HCT116 (cell line): Measurements from ENCODE around the gene R3HDML. TPM values are rescaled to one million over a fixed set of nuclear protein-coding genes. Genes with fewer than 3 reads are reported as not detected.

Source experiments
- ATAC-seq: fragments of 200-7000 bp; cut with Tn5 transposase; 2 replicates; pipeline ENCODE4 v1.9.1; 2020; ENCODE audit warnings: mild to moderate bottlenecking, moderate library complexity
- BruUV-seq: library from RNA; stranded (reverse); fragments of 400-500 nt; replicated peaks from 2 replicates; lab custom pipeline; 2021; lab: Mats Ljungman, UMichigan
- CTCF ChIA-PET: fragments of 300-600 bp; sonication (Branson Sonifier 250); formaldehyde crosslinking; loops from one replicate; lab custom pipeline; 2021; ENCODE audit warnings: antibody characterized with exemption; lab: Charles Lee
- POLR2A ChIA-PET: fragments of 300-600, 350-600 bp; sonication (Branson Sonifier 250); formaldehyde crosslinking; loops from one replicate; lab custom pipeline; 2021; ENCODE audit warnings: antibody characterized with exemption; lab: Charles Lee
- RAD21 ChIA-PET, 2 experiments: fragments of 300-600 bp; sonication (Branson Sonifier 250); formaldehyde crosslinking; loops; one replicate each; lab custom pipeline; 2023; ENCODE audit warnings: low total read pairs in 2 of 2; ENCODE audit not compliant: uncharacterized antibody in 2 of 2, unreplicated experiment in 2 of 2, low non-redundant PET in 1 of 2; lab: Charles Lee
- DNase-seq: peaks from one replicate; pipeline ENCODE4 v3.0.0-alpha.2; 2010; ENCODE audit warnings: low read depth, low spot score
- H2AFZ ChIP-seq: fragments of 200-600 bp; shearing (Covaris generic), sonication (generic); 2 replicates; pipeline ENCODE4 v1.6.1; 2017; ENCODE audit warnings: low read depth, mixed run types, mixed read lengths, antibody characterized with exemption, low read length; ENCODE audit not compliant: poor library complexity, severe bottlenecking
- H3K27ac ChIP-seq: 2 replicates; pipeline ENCODE4 v1.5.1; 2012; ENCODE audit warnings: low read depth, low read length
- H3K27me3 ChIP-seq: fragments of 200-600 bp; sonication (generic); 2 replicates; pipeline ENCODE4 v1.6.1; 2016; ENCODE audit warnings: mixed run types, low read length, mixed read lengths; ENCODE audit not compliant: insufficient read depth
- H3K36me3 ChIP-seq, 2 experiments: fragments of 200-500 bp in 1 of 2; fragments of 200-600 bp in 1 of 2; sonication (Bioruptor generic) in 1 of 2; sonication (generic) in 1 of 2; 2 replicates each; pipeline versions ENCODE4 v1.5.1 to v1.6.1; 2014 to 2016; ENCODE audit warnings: low read length in 2 of 2, inconsistent platforms in 1 of 2, mixed read lengths in 1 of 2, mixed run types in 1 of 2; ENCODE audit not compliant: insufficient read depth in 2 of 2, control insufficient read depth in 1 of 2
- H3K4me1 ChIP-seq, 2 experiments: fragments of 200-600 bp in 1 of 2; sonication (generic) in 1 of 2; 2 replicates each; pipeline versions ENCODE4 v1.5.1 to v1.6.1; 2012 to 2017; ENCODE audit warnings: low read length in 2 of 2, inconsistent platforms in 1 of 2, mild to moderate bottlenecking in 1 of 2, mixed read lengths in 1 of 2, mixed run types in 1 of 2, moderate library complexity in 1 of 2; ENCODE audit not compliant: insufficient read depth in 2 of 2, control insufficient read depth in 1 of 2
- H3K4me2 ChIP-seq: fragments of 200-600 bp; sonication (generic); 2 replicates; pipeline ENCODE4 v1.6.1; 2017; ENCODE audit warnings: mixed run types, low read length, mixed read lengths
- H3K4me3 ChIP-seq, 2 experiments: fragments of 200-600 bp in 1 of 2; sonication (generic) in 1 of 2; replicated peaks in 1 of 2; 2 replicates each; pipeline ENCODE4 v1.5.1; 2011 to 2016; ENCODE audit warnings: low read length in 2 of 2, control low read depth in 1 of 2, low read depth in 1 of 2, mild to moderate bottlenecking in 1 of 2, mixed read lengths in 1 of 2, mixed run types in 1 of 2
- H3K79me2 ChIP-seq: fragments of 200-600 bp; sonication (generic); 2 replicates; pipeline ENCODE4 v1.6.1; 2017; ENCODE audit warnings: mild to moderate bottlenecking, mixed run types, low read length, moderate library complexity, mixed read lengths; ENCODE audit not compliant: insufficient read depth
- H3K9ac ChIP-seq: fragments of 200-600 bp; sonication (generic); 2 replicates; pipeline ENCODE4 v1.6.1; 2016; ENCODE audit warnings: low read length, mixed read lengths
- H3K9me2 ChIP-seq: fragments of 200-600 bp; sonication (generic), shearing (Covaris generic); 2 replicates; pipeline ENCODE4 v1.6.1; 2017; ENCODE audit warnings: mixed run types, mild to moderate bottlenecking, moderate library complexity; ENCODE audit not compliant: insufficient read depth
- H3K9me3 ChIP-seq, 2 experiments: fragments of 200-500 bp in 1 of 2; fragments of 200-600 bp in 1 of 2; sonication (Bioruptor generic) in 1 of 2; sonication (generic) in 1 of 2; 2 replicates each; pipeline ENCODE4 v1.6.1; 2014 to 2017; ENCODE audit warnings: low read length in 2 of 2, mixed read lengths in 2 of 2, inconsistent platforms in 1 of 2, low read depth in 1 of 2, mild to moderate bottlenecking in 1 of 2, mixed run types in 1 of 2, moderate library complexity in 1 of 2; ENCODE audit not compliant: control insufficient read depth in 1 of 2, insufficient read depth in 1 of 2
- H4K20me1 ChIP-seq: fragments of 200-600 bp; sonication (generic), shearing (Covaris generic); 2 replicates; pipeline ENCODE4 v1.6.1; 2017; ENCODE audit warnings: mixed run types, mild to moderate bottlenecking, moderate library complexity; ENCODE audit not compliant: insufficient read depth
- CBX3 ChIP-seq: IDR thresholded peaks from 2 replicates; pipeline ENCODE4 v1.6.1; 2012; ENCODE audit warnings: low read depth
- EGR1 ChIP-seq: IDR thresholded peaks from 2 replicates; pipeline ENCODE4 v1.6.1; 2012; ENCODE audit warnings: low read depth
- EZH2phosphoT487 ChIP-seq: fragments of 200-600 bp; IDR thresholded peaks from 2 replicates; pipeline ENCODE4 v1.6.1; 2018; ENCODE audit warnings: antibody characterized with exemption, borderline replicate concordance
- FOSL1 ChIP-seq: IDR thresholded peaks from 2 replicates; pipeline ENCODE4 v1.6.1; 2012; ENCODE audit warnings: low read depth
- JUND ChIP-seq: IDR thresholded peaks from 2 replicates; pipeline ENCODE4 v1.6.1; 2012
- RAD21 ChIP-seq: IDR thresholded peaks from 2 replicates; pipeline ENCODE4 v1.6.1; 2012; ENCODE audit warnings: low read depth, mild to moderate bottlenecking
- SP1 ChIP-seq: IDR thresholded peaks from 2 replicates; pipeline ENCODE4 v1.6.1; 2012; ENCODE audit warnings: low read depth
- YY1 ChIP-seq: IDR thresholded peaks from 2 replicates; pipeline ENCODE4 v1.6.1; 2011; ENCODE audit warnings: low read length, low read depth, moderate library complexity, mild to moderate bottlenecking; ENCODE audit not compliant: insufficient replicate concordance; ENCODE audit errors: extremely low read depth
- ZNF274 ChIP-seq: fragments of 200-500 bp; sonication (Bioruptor generic); IDR thresholded peaks from 2 replicates; pipeline ENCODE4 v1.6.1; 2014; ENCODE audit warnings: mild to moderate bottlenecking, low read depth, low read length, inconsistent platforms
- intact Hi-C: fragments of 100-400 bp; cut with micrococcal nuclease; formaldehyde crosslinking; loops from 2 replicates; pipeline ENCODE4 v1.10.0; 2022
- total RNA-seq: library from RNA; stranded (reverse); gene quantifications from one replicate; pipeline ENCODE4 v1.2.1, GENCODE V29; 2021; ENCODE audit not compliant: unreplicated experiment
- TF ChIP-seq, protein P1 (sequence below): IDR thresholded peaks from 2 replicates; pipeline ENCODE4 v1.6.1; 2012
- TF ChIP-seq, protein P2 (sequence below): IDR thresholded peaks from 2 replicates; pipeline ENCODE4 v1.6.1; 2012; ENCODE audit warnings: low read depth

The R3HDML gene
- total RNA-seq, 1 experiment from 2014 or later, result not detected

DNA sequence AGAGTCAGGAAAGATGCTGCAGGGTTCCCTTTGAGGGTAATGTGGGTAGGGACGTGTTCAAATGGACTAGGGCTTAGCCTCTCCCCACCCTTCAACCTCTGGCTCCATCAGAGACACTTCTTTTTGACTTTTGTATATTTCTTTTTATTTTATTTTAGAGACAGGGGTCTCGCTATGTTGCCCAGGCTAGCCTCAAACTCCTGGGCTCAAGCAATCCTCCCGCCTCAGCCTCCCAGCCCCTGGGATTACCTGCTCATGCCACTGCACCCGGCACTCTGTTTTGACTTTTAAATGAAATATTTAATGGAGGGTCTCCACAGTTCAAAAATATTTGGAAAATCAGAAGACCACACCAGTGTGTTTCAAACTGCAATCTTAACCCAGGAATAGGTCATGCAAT is 27.2 kb downstream of the R3HDML start:
- POLR2A ChIA-PET, result no interaction called here

More for the DNA sequence above, 27.2 kb downstream of the R3HDML start:
- H3K4me1 ChIP-seq, result no peaks in the 10 kb centered on the region
- ChIA-PET CTCF (no interaction called here), RAD21 (no interaction called here)
- H3K4me2 ChIP-seq, result no peak overlapping the region
- TF ChIP-seq SP1, result no peak
- no peak for TF ChIP-seq CBX3
- TF ChIP-seq EZH2phosphoT487, result no peak
- no peak for TF ChIP-seq ZNF274
- TF ChIP-seq EGR1, result no peak
- TF ChIP-seq, protein P1, sequence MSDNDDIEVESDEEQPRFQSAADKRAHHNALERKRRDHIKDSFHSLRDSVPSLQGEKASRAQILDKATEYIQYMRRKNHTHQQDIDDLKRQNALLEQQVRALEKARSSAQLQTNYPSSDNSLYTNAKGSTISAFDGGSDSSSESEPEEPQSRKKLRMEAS, result no peak
- TF ChIP-seq, protein P2, sequence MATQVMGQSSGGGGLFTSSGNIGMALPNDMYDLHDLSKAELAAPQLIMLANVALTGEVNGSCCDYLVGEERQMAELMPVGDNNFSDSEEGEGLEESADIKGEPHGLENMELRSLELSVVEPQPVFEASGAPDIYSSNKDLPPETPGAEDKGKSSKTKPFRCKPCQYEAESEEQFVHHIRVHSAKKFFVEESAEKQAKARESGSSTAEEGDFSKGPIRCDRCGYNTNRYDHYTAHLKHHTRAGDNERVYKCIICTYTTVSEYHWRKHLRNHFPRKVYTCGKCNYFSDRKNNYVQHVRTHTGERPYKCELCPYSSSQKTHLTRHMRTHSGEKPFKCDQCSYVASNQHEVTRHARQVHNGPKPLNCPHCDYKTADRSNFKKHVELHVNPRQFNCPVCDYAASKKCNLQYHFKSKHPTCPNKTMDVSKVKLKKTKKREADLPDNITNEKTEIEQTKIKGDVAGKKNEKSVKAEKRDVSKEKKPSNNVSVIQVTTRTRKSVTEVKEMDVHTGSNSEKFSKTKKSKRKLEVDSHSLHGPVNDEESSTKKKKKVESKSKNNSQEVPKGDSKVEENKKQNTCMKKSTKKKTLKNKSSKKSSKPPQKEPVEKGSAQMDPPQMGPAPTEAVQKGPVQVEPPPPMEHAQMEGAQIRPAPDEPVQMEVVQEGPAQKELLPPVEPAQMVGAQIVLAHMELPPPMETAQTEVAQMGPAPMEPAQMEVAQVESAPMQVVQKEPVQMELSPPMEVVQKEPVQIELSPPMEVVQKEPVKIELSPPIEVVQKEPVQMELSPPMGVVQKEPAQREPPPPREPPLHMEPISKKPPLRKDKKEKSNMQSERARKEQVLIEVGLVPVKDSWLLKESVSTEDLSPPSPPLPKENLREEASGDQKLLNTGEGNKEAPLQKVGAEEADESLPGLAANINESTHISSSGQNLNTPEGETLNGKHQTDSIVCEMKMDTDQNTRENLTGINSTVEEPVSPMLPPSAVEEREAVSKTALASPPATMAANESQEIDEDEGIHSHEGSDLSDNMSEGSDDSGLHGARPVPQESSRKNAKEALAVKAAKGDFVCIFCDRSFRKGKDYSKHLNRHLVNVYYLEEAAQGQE, result no peak
- TF ChIP-seq RAD21, result no peak
- TF ChIP-seq FOSL1, result no peak
- no peak for TF ChIP-seq YY1
- no peak for TF ChIP-seq JUND
- no peaks in the 10 kb centered on the region for H3K9me3 ChIP-seq
- H4K20me1 ChIP-seq, result no peaks in the 10 kb centered on the region
- H2AFZ ChIP-seq, result no peak overlapping the region
- ATAC-seq, result no peak
- no peak overlapping the region for H3K27ac ChIP-seq
- DNase-seq, result no peak
- no peaks in the 10 kb centered on the region for H3K79me2 ChIP-seq
- H3K9me2 ChIP-seq, result no peaks in the 10 kb centered on the region
- intact Hi-C loops, result no loop called here
- H3K9ac ChIP-seq, result no peak overlapping the region
- H3K27me3 ChIP-seq, result no peaks in the 10 kb centered on the region
- H3K36me3 ChIP-seq, result no peaks in the 10 kb centered on the region
- H3K4me3 ChIP-seq, result no peak overlapping the region
- no TSS peak for BruUV-seq
